LNCAP (cell line): ENCODE data around the gene SPSB3.

Source experiments
- TF ChIP-seq, protein P1 (sequence below): fragments of 450-650 bp; IDR thresholded peaks from 2 replicates; pipeline ENCODE4 v1.5.1; 2017; ENCODE audit warnings: mild to moderate bottlenecking

Gene SPSB3

GRCh38 chr16:1729026-1729425 is 53.3 kb downstream of the SPSB3 start:
- TF ChIP-seq, protein P1, sequence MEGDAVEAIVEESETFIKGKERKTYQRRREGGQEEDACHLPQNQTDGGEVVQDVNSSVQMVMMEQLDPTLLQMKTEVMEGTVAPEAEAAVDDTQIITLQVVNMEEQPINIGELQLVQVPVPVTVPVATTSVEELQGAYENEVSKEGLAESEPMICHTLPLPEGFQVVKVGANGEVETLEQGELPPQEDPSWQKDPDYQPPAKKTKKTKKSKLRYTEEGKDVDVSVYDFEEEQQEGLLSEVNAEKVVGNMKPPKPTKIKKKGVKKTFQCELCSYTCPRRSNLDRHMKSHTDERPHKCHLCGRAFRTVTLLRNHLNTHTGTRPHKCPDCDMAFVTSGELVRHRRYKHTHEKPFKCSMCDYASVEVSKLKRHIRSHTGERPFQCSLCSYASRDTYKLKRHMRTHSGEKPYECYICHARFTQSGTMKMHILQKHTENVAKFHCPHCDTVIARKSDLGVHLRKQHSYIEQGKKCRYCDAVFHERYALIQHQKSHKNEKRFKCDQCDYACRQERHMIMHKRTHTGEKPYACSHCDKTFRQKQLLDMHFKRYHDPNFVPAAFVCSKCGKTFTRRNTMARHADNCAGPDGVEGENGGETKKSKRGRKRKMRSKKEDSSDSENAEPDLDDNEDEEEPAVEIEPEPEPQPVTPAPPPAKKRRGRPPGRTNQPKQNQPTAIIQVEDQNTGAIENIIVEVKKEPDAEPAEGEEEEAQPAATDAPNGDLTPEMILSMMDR: no peak

DNA sequence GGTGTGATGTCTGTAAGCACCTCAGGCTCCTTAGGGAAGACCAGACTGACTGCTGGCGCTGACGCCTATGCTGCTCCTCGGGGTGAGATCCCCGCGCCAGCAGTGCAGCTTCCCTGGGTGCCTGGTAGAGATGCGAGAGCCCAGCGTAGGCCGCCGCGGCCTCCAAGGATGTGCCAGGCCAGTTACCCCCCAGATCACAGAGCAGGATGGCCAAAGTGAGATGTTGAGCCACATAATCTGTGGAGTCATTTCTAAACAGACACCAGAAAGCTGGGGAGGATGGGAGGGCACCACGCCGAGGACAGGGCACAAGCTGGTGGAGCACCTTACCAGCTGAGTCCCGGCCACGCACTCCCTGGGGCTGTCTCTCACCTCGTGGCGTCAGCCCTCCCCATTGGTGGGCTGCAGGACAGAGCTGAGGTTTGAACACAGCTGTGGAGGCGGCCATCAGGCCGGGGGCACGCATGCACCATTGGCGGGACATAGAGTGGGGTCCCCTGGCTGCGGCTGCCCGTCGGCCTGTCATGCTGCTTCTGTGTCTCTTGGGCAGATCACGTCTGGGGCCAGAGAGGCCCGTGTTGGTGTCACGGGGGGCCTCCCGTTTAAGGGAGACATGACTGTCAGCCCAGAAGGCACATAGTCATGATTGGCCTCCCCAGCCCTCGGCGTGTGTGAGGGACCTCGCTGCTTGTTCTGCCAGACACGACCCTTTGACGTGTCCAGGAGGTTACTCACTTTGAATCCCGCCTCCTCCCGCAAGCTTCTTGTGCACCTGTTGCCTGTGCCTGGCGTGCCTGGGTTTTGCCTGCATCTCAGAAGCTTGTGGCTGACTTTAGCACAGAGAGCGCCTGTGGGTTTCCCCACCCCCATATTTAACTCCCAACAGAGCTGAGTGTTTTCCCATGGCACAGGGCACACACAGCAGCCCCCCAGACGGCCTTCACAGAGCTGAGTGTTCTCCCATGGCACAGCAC is 54.4 kb downstream of the SPSB3 start:
- TF ChIP-seq, protein P1: no peak
